IgD-negative memory B cell (primary cell): Measurements from ENCODE around the gene NEK9. TPM values are rescaled to one million over a fixed set of nuclear protein-coding genes. Genes with fewer than 3 reads are reported as not detected.

Source experiments
- H3K27ac Mint-ChIP-seq, 3 donors: one replicate each; pipeline ENCODE4 v1.8.0; 2020 to 2022; ENCODE audit warnings: mild to moderate bottlenecking in 3 of 3, mixed read lengths in 3 of 3, moderate library complexity in 1 of 3
- H3K27me3 Mint-ChIP-seq: one replicate; pipeline ENCODE4 v1.8.0; 2021; ENCODE audit warnings: mixed read lengths
- H3K36me3 Mint-ChIP-seq: one replicate; pipeline ENCODE4 v1.8.0; 2020; ENCODE audit warnings: mild to moderate bottlenecking, mixed read lengths
- H3K4me1 Mint-ChIP-seq, 3 donors: one replicate each; pipeline ENCODE4 v1.8.0; 2020 to 2022; ENCODE audit warnings: mixed read lengths in 3 of 3, mild to moderate bottlenecking in 1 of 3
- H3K4me3 Mint-ChIP-seq, 4 donors: one replicate each; pipeline ENCODE4 v1.8.0; 2020 to 2022; ENCODE audit warnings: mild to moderate bottlenecking in 4 of 4, mixed read lengths in 4 of 4, moderate library complexity in 3 of 4
- H3K9me3 Mint-ChIP-seq, 3 donors: one replicate each; pipeline ENCODE4 v1.8.0; 2020 to 2021; ENCODE audit warnings: mixed read lengths in 3 of 3, mild to moderate bottlenecking in 1 of 3
- polyA plus RNA-seq: library from polyadenylated mRNA; unstranded; fragments of 300-500 nt; fragmentation: Illumina TruSeq; gene quantifications from one replicate; pipeline ENCODE4 v1.2.3, GENCODE V29; 2021

The NEK9 gene
- polyA plus RNA-seq, 1 donor from 2014 or later = 16.9 TPM

DNA sequence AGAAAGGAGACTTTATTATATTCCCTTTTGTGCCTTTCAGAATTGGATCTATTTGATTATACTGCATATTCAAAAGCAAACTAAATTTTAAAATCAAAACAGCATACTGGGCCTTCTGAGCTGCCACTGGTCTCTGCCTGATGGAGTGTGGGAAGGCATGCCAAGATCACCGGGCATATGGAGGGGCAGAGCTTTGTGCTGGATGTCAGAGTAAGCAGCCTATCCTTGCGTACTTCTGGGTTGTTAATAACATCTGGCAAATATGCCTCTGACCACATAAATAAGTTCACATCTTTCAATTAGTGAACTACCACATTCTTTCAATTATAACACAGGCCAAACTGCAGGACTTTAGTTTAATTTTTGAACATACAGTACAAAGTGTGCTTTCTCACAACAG, 93.9 kb downstream of the NEK9 start:
- no peak overlapping the region for H3K4me3 Mint-ChIP-seq

GRCh38 chr14:75030147-75030546, 96.7 kb downstream of the NEK9 start:
- Mint-ChIP-seq H3K36me3 (peaks cover 2% of the 10 kb centered on the region), H3K27ac (no peak overlapping the region), H3K27me3 (no peaks in the 10 kb centered on the region), H3K4me1 (no peaks in the 10 kb centered on the region), H3K4me3 (no peak overlapping the region), H3K9me3 (no peaks in the 10 kb centered on the region)

More for the DNA sequence above, 93.9 kb downstream of the NEK9 start:
- H3K9me3 Mint-ChIP-seq = no peaks in the 10 kb centered on the region
- H3K27me3 Mint-ChIP-seq = no peaks in the 10 kb centered on the region
- H3K27ac Mint-ChIP-seq = no peak overlapping the region
- no peaks in the 10 kb centered on the region for H3K4me1 Mint-ChIP-seq
- H3K36me3 Mint-ChIP-seq = peaks cover 2% of the 10 kb centered on the region

Other genes starting within 250 kb of the NEK9 start
- gene DLST, start 245.1 kb downstream of the NEK9 start, polyA plus RNA-seq = 10.3 TPM
- 1.4 TPM for gene RPS6KL1, start 203.8 kb downstream of the NEK9 start, polyA plus RNA-seq
- not detected for gene PGF, start 171.5 kb downstream of the NEK9 start, polyA plus RNA-seq
- 29.2 TPM for gene EIF2B2, start 124.1 kb downstream of the NEK9 start, polyA plus RNA-seq
- gene MLH3, start 75.6 kb downstream of the NEK9 start, polyA plus RNA-seq = 8.4 TPM
- 15.2 TPM for gene ACYP1, start 63.0 kb downstream of the NEK9 start, polyA plus RNA-seq
- gene ZC2HC1C, start 57.4 kb downstream of the NEK9 start, polyA plus RNA-seq = 3.1 TPM
- 184 TPM for gene TMED10, start 49.6 kb upstream of the NEK9 start, polyA plus RNA-seq
- gene FOS, start 151.8 kb upstream of the NEK9 start, polyA plus RNA-seq = 487 TPM